Kidney epithelial cell (primary cell): ENCODE results near the gene AIF1. TPM values are rescaled to one million over a fixed set of nuclear protein-coding genes. Genes with fewer than 3 reads are reported as not detected.

Experiments used
- DNase-seq: peaks from one replicate; pipeline ENCODE4 v3.0.0-alpha.2; 2010; ENCODE audit warnings: low read depth
- H3K27me3 ChIP-seq: 2 replicates; pipeline ENCODE4 v1.6.0; 2011; ENCODE audit warnings: low read length; ENCODE audit not compliant: control insufficient read depth, insufficient read depth
- H3K36me3 ChIP-seq: 2 replicates; pipeline ENCODE4 v1.5.1; 2011; ENCODE audit warnings: low read length; ENCODE audit not compliant: control insufficient read depth, insufficient read depth
- H3K4me3 ChIP-seq: 2 replicates; pipeline ENCODE4 v1.5.1; 2011; ENCODE audit warnings: low read depth, mild to moderate bottlenecking, control low read depth, low read length
- CTCF ChIP-seq: IDR thresholded peaks from 2 replicates; pipeline ENCODE4 v1.5.1; 2011; ENCODE audit warnings: mild to moderate bottlenecking, moderate library complexity, low read length, control low read depth, inconsistent platforms; ENCODE audit not compliant: insufficient read depth, poor library complexity, severe bottlenecking
- total RNA-seq: library from RNA; depleted of rRNA; stranded (reverse); fragments of >200 nt; gene quantifications from 2 replicates; pipeline ENCODE4 v1.2.3, GENCODE V29; 2015

AIF1 gene
- total RNA-seq, 1 donor from 2014 or later: 0.33 TPM

GRCh38 chr6:31663126-31663960, 48.3 kb downstream of the AIF1 start:
- peaks cover 4% of the 10 kb centered on the region for H3K36me3 ChIP-seq
- no peak for TF ChIP-seq CTCF
- no peaks in the 10 kb centered on the region for H3K27me3 ChIP-seq
- H3K4me3 ChIP-seq: peak overlapping the region; percentile 99
- DNase-seq: no peak

GRCh38 chr6:31663961-31664789, 49.1 kb downstream of the AIF1 start:
- Histone ChIP-seq H3K36me3 (peaks cover 4% of the 10 kb centered on the region), H3K27me3 (no peaks in the 10 kb centered on the region), H3K4me3 (peak overlapping the region; percentile 99)
- DNase-seq: no peak
- peak; percentile 2 for TF ChIP-seq CTCF

GRCh38 chr6:31664790-31665500, 49.9 kb downstream of the AIF1 start, which contains the start of gene GPANK1:
Gene GPANK1 (minus strand): TSS chr6:31664997. CDS start chr6:31664478, 519 bp downstream.
- TF ChIP-seq CTCF: no peak
- peak within 1 kb of the TSS; percentile 99 for H3K4me3 ChIP-seq
- no peaks in the 10 kb centered on the region for H3K27me3 ChIP-seq
- H3K36me3 ChIP-seq: peaks cover 9% of the 10 kb centered on the region
- DNase-seq: peak; percentile 80

- H3K36me3 ChIP-seq: peaks cover 10% of the 10 kb centered on the region
- peak; percentile 87 for DNase-seq
- peak within 1 kb of the TSS; percentile 99 for H3K4me3 ChIP-seq
- H3K27me3 ChIP-seq: no peaks in the 10 kb centered on the region
- TF ChIP-seq CTCF: no peak
Observed at GRCh38 chr6:31665501-31666336, 50.7 kb downstream of the AIF1 start, which contains the start of gene CSNK2B. Gene CSNK2B (plus strand): TSS chr6:31666080. CDS start chr6:31666832, 752 bp downstream.

- Histone ChIP-seq H3K4me3 (peak overlapping the region; percentile 99), H3K36me3 (peaks cover 12% of the 10 kb centered on the region), H3K27me3 (no peaks in the 10 kb centered on the region)
- no peak for DNase-seq
- no peak for TF ChIP-seq CTCF
Observed at GRCh38 chr6:31666337-31666965, 51.4 kb downstream of the AIF1 start.
